Right atrium auricular region (tissue), 2 donors: ENCODE measurements around the gene BCOR. TPM values are rescaled to one million over a fixed set of nuclear protein-coding genes. Genes with fewer than 3 reads are reported as not detected.
A peak's percentile ranks its signal among the peaks of the same experiment; 100 is the strongest.

Source experiments
- DNase-seq: peaks from one replicate; pipeline ENCODE4 v3.0.0-alpha.2; 2019; ENCODE audit warnings: low spot score
- H3K27ac ChIP-seq, 2 donors: fragments of 200-600 bp; sonication (generic); 1 replicate in 1 of 2; 2 replicates in 1 of 2; pipeline ENCODE4 v1.5.1; 2016 to 2019
- H3K27me3 ChIP-seq, 2 donors: fragments of 200-600 bp; sonication (generic); one replicate each; pipeline versions ENCODE4 v1.5.1 to v1.6.0; 2017 to 2019
- H3K36me3 ChIP-seq: fragments of 200-600 bp; sonication (generic); one replicate; pipeline ENCODE4 v1.5.1; 2016
- H3K4me1 ChIP-seq, 2 donors: fragments of 200-600 bp; sonication (generic); one replicate each; pipeline versions ENCODE4 v1.5.1 to v1.6.0; 2017 to 2019
- H3K4me3 ChIP-seq, 2 donors: fragments of 200-600 bp; sonication (generic); 1 replicate in 1 of 2; 2 replicates in 1 of 2; pipeline ENCODE4 v1.5.1; 2017 to 2019; ENCODE audit warnings: mild to moderate bottlenecking in 1 of 2, moderate library complexity in 1 of 2
- H3K9me3 ChIP-seq, 2 donors: fragments of 200-600 bp; sonication (generic); one replicate each; pipeline ENCODE4 v1.5.1; 2019
- CTCF ChIP-seq, 2 donors: fragments of 200-600 bp; sonication (generic); IDR thresholded peaks; one replicate each; pipeline ENCODE4 v1.5.1; 2019; ENCODE audit warnings: antibody characterized with exemption in 2 of 2
- total RNA-seq, 2 donors: library from RNA; depleted of rRNA; stranded (reverse); fragments of >200 nt; gene quantifications; one replicate each; pipeline ENCODE4 v1.1.0, GENCODE V29; 2016

The BCOR gene
- total RNA-seq, 2 donors from 2014 or later = 24.3 to 37.1 TPM

GRCh38 chrX:40107291-40108161 lies 9.8 kb upstream of the BCOR start:
- H3K27ac ChIP-seq = peak overlapping the region; percentile 83 to 94
- H3K4me1 ChIP-seq = peaks cover 4 to 62% of the 10 kb centered on the region in 2 donors
- H3K9me3 ChIP-seq = no peaks in the 10 kb centered on the region
- no peak for TF ChIP-seq CTCF (IDR thresholded peaks at IDR 0.05)
- DNase-seq = peak; percentile 87
- peak overlapping the region in 1 of 2 donors; percentile 56 for H3K4me3 ChIP-seq
- peaks cover 0 to 28% of the 10 kb centered on the region in 2 donors for H3K27me3 ChIP-seq
- no peaks in the 10 kb centered on the region for H3K36me3 ChIP-seq

- no peak for DNase-seq
- no peak for TF ChIP-seq CTCF (IDR thresholded peaks at IDR 0.05)
- peaks cover 4 to 62% of the 10 kb centered on the region in 2 donors for H3K4me1 ChIP-seq
- H3K27ac ChIP-seq = peak overlapping the region; percentile 83 to 94
- H3K4me3 ChIP-seq = peak overlapping the region; percentile 43 to 56
- no peaks in the 10 kb centered on the region for H3K9me3 ChIP-seq
- peaks cover 0 to 28% of the 10 kb centered on the region in 2 donors for H3K27me3 ChIP-seq
- no peaks in the 10 kb centered on the region for H3K36me3 ChIP-seq
These were observed 9.0 kb upstream of the BCOR start for GRCh38 chrX:40106676-40107290.

GRCh38 chrX:40105835-40106675 lies 8.3 kb upstream of the BCOR start:
- no peak for TF ChIP-seq CTCF (IDR thresholded peaks at IDR 0.05)
- DNase-seq = no peak
- Histone ChIP-seq H3K9me3 (no peaks in the 10 kb centered on the region), H3K36me3 (no peaks in the 10 kb centered on the region), H3K27ac (peak overlapping the region; percentile 83 to 94), H3K27me3 (peaks cover 0 to 28% of the 10 kb centered on the region in 2 donors), H3K4me1 (peaks cover 4 to 62% of the 10 kb centered on the region in 2 donors), H3K4me3 (peak overlapping the region; percentile 43 to 56)

- no peaks in the 10 kb centered on the region for H3K9me3 ChIP-seq
- H3K27me3 ChIP-seq = peaks cover 0 to 28% of the 10 kb centered on the region in 2 donors
- TF ChIP-seq CTCF (IDR thresholded peaks at IDR 0.05) = no peak
- peaks cover 4 to 62% of the 10 kb centered on the region in 2 donors for H3K4me1 ChIP-seq
- H3K27ac ChIP-seq = peak overlapping the region; percentile 83 to 94
- peak overlapping the region; percentile 43 to 56 for H3K4me3 ChIP-seq
- no peaks in the 10 kb centered on the region for H3K36me3 ChIP-seq
- DNase-seq = no peak
These were observed 7.5 kb upstream of the BCOR start for GRCh38 chrX:40104985-40105834.

GRCh38 chrX:40104630-40104984 lies 6.8 kb upstream of the BCOR start:
- Histone ChIP-seq H3K9me3 (no peaks in the 10 kb centered on the region), H3K4me1 (peaks cover 4 to 61% of the 10 kb centered on the region in 2 donors), H3K27ac (peak overlapping the region; percentile 83 to 94), H3K27me3 (peaks cover 0 to 28% of the 10 kb centered on the region in 2 donors), H3K36me3 (no peaks in the 10 kb centered on the region), H3K4me3 (peak overlapping the region; percentile 43 to 56)
- TF ChIP-seq CTCF (IDR thresholded peaks at IDR 0.05) = no peak
- DNase-seq = no peak
